Cardiac atrium fibroblast (primary cell): Measurements from ENCODE around the gene ABHD8. TPM values are rescaled to one million over a fixed set of nuclear protein-coding genes. Genes with fewer than 3 reads are reported as not detected.

Experiments
- total RNA-seq: library from RNA; depleted of rRNA; stranded (reverse); fragments of >200 nt; gene quantifications from 2 replicates; pipeline ENCODE4 v1.2.3, GENCODE V29; 2015

Gene ABHD8
- 7.3 and 7.8 TPM in 2 replicates for total RNA-seq

GRCh38 chr19:17303167-17303939 lies at the start of gene ABHD8:
TSS of gene ABHD8 (minus strand) at chr19:17303425. CDS start at chr19:17301616, 1,809 bp downstream.

GRCh38 chr19:17336872-17337674 lies 33.8 kb upstream of the ABHD8 start, which contains the start of gene GTPBP3:
TSS of gene GTPBP3 (plus strand) at chr19:17337553. CDS start at chr19:17337612, 59 bp downstream.

GRCh38 chr19:17334414-17335409 lies 31.5 kb upstream of the ABHD8 start, which contains the start of gene ANO8:
TSS of gene ANO8 (minus strand) at chr19:17334855. CDS start at chr19:17334670, 185 bp downstream.

DNA sequence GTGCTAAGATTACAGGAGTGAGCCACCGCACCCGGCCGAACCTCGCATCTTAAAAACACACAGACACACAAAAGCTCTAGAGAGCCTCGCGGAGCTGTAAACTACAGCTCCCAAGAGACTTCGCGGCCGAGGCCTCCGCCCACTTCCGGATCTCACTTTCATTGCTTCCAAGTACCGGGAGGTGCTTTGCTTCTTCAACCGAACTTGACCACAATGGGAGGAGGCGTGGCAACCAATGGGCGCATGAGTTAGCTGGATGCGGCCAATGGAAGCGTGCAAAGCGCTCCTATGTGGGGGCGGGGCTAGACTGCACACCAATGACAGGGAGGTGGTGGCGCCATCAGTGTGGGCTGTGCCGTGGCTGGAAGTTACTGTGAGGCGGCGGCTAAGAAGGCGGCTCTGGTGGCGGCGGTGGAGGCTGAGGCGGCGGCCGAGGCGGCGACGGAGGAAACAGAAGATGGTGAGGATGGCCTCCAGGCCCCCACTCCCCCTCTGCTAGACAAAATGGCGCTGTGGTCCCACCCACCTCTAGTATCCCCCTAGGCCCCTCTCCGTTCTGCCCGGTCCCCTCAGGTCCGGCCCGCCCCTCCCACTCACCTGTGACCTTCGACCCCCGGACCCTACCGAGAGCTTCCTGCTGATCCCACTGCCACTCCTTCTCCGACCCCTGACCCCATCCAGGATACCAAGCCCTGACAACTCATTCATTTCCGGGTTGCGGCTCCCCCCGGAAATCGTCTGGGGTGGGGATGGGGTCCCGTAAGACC lies 6.2 kb upstream of the ABHD8 start, which contains the start of gene DDA1:
Gene DDA1 (plus strand): TSS at position 366 of the 767 bp plus-strand sequence. CDS start 92 bp downstream, at position 458.

DNA sequence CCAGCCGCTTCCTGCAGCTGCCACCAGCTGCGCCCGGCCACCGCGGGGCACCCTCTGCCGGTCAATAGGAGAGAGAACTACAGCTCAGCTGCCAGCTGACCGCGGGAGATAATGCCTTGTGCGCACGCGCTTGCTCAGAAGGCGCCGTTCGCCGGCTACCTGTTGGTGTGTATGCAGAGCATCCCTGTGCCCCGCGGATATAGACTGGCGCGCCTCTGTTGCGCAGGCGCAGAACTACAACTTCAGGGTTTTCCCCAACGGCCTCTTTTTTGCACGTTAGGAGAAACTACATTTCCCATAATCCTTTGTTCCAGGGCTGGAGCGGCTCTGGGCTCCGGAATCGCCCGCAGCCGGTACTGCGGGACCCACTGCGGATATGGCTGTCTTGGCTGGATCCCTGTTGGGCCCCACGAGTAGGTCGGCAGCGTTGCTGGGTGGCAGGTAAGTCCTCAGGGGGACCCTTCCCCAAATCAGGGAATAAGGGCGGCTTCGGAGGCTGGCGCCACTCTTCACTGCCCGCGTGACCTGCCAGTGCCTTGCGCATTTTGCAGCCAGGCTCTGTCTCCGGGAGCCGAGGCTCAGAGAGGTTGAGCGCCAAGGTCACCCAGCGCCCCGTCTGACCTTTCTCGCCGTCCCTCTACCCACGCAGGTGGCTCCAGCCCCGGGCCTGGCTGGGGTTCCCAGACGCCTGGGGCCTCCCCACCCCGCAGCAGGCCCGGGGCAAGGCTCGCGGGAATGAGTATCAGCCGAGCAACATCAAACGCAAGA lies 2.5 kb upstream of the ABHD8 start, which contains the start of gene MRPL34:
Gene MRPL34 (plus strand): TSS at position 356 of the 768 bp plus-strand sequence. CDS start 21 bp downstream, at position 377.

GRCh38 chr19:17281391-17282304 lies 21.6 kb downstream of the ABHD8 start, which contains the start of gene ANKLE1:
TSS of gene ANKLE1 (plus strand) at chr19:17281901. CDS start at chr19:17281921, 20 bp downstream.

DNA sequence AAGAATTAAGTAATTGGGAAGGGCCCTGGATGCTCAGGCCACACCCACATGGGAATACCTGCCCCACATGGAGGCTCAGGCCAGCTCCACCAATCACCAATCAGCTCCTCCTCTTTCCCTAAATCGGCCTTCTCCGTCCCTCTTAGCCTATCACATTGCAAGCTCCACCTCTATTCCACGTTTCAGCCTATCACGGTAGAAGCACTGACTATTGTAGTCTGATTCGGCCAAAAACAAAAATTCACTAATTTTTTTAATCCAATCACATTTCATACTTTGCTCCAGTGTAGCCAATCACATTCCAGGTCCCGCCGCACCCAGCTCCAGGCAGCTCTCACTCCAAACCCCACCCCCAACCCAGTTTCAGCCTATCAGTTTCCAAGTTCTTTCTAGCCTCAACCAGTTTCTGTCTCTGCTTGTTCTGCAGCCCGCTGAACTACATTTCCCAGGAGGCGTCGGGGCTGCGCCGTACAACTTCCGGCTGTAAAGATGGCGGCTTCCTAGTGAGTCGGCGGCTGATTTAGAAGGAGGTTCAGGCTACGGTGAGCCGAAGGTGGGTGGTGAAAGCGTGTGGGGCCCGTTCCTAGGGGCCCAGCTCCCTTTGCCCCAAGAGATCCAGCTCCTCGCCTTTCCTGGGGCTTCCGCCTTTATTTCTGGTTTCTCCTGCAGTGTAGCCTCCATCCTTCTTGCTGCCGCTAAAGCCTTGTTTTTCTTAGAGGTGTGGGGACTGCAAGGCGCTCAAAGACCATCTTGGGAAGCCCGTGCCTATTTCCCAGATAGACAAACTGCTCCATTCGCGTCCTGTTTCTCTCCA lies 36.0 kb downstream of the ABHD8 start, which contains the start of gene BABAM1:
Gene BABAM1 (plus strand): TSS at position 469 of the 814 bp plus-strand sequence. CDS start 1,364 bp downstream, outside the sequence.

DNA sequence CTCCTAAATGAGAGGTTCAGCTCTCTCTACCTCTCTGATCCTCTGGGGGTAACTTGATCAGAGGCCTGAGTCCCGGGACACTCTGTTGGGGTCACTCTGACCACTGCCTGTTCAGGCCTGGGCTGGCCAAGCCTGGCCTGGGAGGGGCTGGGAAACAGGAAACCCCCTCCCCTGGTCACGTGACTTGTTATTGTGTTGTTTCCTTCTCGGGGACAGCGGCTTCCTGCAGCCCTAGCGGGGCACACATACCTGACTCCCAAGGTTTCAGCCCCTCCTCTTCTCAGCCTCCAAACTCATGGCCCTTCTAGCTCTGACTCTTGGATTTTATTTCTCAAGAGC lies 38.6 kb downstream of the ABHD8 start, which contains the start of gene USHBP1:
Gene USHBP1 (minus strand): TSS at position 105 of the 339 bp plus-strand sequence. CDS start 446 bp downstream, outside the sequence.

DNA sequence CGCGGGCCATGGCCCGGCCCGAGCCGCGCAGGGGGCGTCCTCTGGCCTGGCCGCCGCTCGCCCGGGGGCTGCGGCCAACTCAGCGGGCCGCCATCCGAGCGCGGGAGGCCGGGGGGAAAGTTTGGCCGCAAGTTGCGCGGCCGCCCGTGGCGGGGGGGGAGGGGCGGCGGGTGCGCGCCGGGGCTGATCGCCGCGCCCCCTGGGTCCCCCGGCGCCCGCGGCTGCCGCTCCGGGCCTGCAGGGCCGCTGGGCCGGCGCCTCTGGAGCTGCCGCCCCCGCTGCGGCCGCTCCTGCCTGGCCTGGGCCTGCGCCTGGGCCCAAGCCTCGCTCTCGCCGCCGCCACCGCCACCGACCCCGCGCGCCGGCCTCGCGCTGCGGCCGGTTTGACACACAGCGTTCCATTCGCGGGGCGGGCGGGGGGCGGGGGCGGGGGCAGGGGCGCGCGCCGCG lies 57.7 kb downstream of the ABHD8 start, which contains the start of gene NR2F6:
Gene NR2F6 (minus strand): TSS at position 385 of the 450 bp plus-strand sequence. CDS start 699 bp downstream, outside the sequence.

Other genes starting within 250 kb of the ABHD8 start
- 2.4 and 3.8 TPM in 2 replicates for gene HAUS8, start 228.0 kb downstream of the ABHD8 start, total RNA-seq
- 39.5 and 53.3 TPM in 2 replicates for gene MYO9B, start 227.6 kb downstream of the ABHD8 start, total RNA-seq
- gene USE1, start 88.1 kb downstream of the ABHD8 start, total RNA-seq, result 19.9 and 31.4 TPM in 2 replicates
- 6.2 and 6.7 TPM in 2 replicates for gene OCEL1, start 77.2 kb downstream of the ABHD8 start, total RNA-seq
- 39.9 and 62.5 TPM in 2 replicates for gene NR2F6, start 57.5 kb downstream of the ABHD8 start, total RNA-seq
- 0.36 and 0.81 TPM in 2 replicates for gene USHBP1, start 38.7 kb downstream of the ABHD8 start, total RNA-seq
- gene BABAM1, start 36.0 kb downstream of the ABHD8 start, total RNA-seq, result 64.3 and 84.5 TPM in 2 replicates
- 0.49 TPM in 1 of 2 replicates, not detected in the other for gene ANKLE1, start 21.5 kb downstream of the ABHD8 start, total RNA-seq
- gene MRPL34, start 2.4 kb upstream of the ABHD8 start, total RNA-seq, result 45.9 and 70.3 TPM in 2 replicates
- 25.3 and 47.7 TPM in 2 replicates for gene DDA1, start 6.1 kb upstream of the ABHD8 start, total RNA-seq
- 0.97 and 2.5 TPM in 2 replicates for gene ANO8, start 31.4 kb upstream of the ABHD8 start, total RNA-seq
- 12.5 and 16.7 TPM in 2 replicates for gene GTPBP3, start 34.1 kb upstream of the ABHD8 start, total RNA-seq
- 1.1 and 3.6 TPM in 2 replicates for gene PLVAP, start 73.9 kb upstream of the ABHD8 start, total RNA-seq
- gene CCDC194, start 90.8 kb upstream of the ABHD8 start, total RNA-seq, result not detected in 2 replicates
- gene BST2, start 102.2 kb upstream of the ABHD8 start, total RNA-seq, result 1.6 TPM in 1 of 2 replicates, not detected in the other
- 92.5 and 110 TPM in 2 replicates for gene MVB12A, start 116.6 kb upstream of the ABHD8 start, total RNA-seq
- not detected in 2 replicates for gene TMEM221, start 145.2 kb upstream of the ABHD8 start, total RNA-seq
- gene NXNL1, start 157.5 kb upstream of the ABHD8 start, total RNA-seq, result not detected in 2 replicates
- gene SLC27A1, start 167.1 kb upstream of the ABHD8 start, total RNA-seq, result 17.0 and 35.4 TPM in 2 replicates
- 77.9 and 99.3 TPM in 2 replicates for gene PGLS, start 208.2 kb upstream of the ABHD8 start, total RNA-seq